ENCODE measurements around the gene KCNJ12. TPM values are rescaled to one million over a fixed set of nuclear protein-coding genes. Genes with fewer than 3 reads are reported as not detected.

The KCNJ12 gene
- total RNA-seq, 1 donor from 2014 or later: 6.1 TPM

DNA sequence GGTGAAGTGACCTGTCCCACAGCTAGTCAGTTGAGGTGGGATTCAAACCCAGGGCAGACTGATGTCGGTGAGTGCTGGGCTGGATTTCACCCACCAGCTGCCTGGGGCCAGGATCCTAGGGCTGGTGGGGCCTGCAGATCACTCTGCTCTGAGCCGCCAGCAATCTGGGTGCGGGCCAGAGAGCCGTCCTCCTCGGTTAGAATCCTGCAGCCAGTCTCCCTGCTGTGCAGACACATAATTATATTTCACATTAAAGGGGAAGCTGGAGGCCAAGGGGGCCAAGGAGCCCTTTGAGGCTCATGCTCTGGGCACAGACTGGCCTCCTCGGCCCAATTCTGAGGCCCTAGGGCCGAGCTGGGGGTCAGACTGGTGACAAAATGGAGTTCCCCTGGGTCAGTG, 996 bp upstream of the KCNJ12 start:
- Mint-ChIP-seq H3K4me1 (peaks cover 37% of the 10 kb centered on the region), H3K4me3 (peak overlapping the region; percentile 64), H3K27ac (ENCODE audit: unreplicated experiment) (no peak overlapping the region), H3K27me3 (ENCODE audit: low read depth) (peaks cover 42% of the 10 kb centered on the region), H3K9me3 (no peaks in the 10 kb centered on the region), H3K36me3 (ENCODE audit: low read depth) (no peaks in the 10 kb centered on the region)
- no peak for DNase-seq (ENCODE audit: low read depth, low spot score)
- TF ChIP-seq, protein P1, sequence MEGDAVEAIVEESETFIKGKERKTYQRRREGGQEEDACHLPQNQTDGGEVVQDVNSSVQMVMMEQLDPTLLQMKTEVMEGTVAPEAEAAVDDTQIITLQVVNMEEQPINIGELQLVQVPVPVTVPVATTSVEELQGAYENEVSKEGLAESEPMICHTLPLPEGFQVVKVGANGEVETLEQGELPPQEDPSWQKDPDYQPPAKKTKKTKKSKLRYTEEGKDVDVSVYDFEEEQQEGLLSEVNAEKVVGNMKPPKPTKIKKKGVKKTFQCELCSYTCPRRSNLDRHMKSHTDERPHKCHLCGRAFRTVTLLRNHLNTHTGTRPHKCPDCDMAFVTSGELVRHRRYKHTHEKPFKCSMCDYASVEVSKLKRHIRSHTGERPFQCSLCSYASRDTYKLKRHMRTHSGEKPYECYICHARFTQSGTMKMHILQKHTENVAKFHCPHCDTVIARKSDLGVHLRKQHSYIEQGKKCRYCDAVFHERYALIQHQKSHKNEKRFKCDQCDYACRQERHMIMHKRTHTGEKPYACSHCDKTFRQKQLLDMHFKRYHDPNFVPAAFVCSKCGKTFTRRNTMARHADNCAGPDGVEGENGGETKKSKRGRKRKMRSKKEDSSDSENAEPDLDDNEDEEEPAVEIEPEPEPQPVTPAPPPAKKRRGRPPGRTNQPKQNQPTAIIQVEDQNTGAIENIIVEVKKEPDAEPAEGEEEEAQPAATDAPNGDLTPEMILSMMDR (conservative IDR thresholded peaks at IDR 0.05): no peak

- no peaks in the 10 kb centered on the region for H3K9me3 Mint-ChIP-seq
- peaks cover 31% of the 10 kb centered on the region for H3K4me1 Mint-ChIP-seq
- no peak overlapping the region for H3K27ac Mint-ChIP-seq (ENCODE audit: unreplicated experiment)
- H3K36me3 Mint-ChIP-seq (ENCODE audit: low read depth): no peaks in the 10 kb centered on the region
- peaks cover 42% of the 10 kb centered on the region for H3K27me3 Mint-ChIP-seq (ENCODE audit: low read depth)
- TF ChIP-seq, protein P1 (conservative IDR thresholded peaks at IDR 0.05): no peak
- no peak for DNase-seq (ENCODE audit: low read depth, low spot score)
- H3K4me3 Mint-ChIP-seq: peak overlapping the region; percentile 64
Observed at GRCh38 chr17:21375757-21376080, 438 bp upstream of the KCNJ12 start.

- Mint-ChIP-seq H3K4me3 (peak overlapping the region; percentile 82), H3K9me3 (no peaks in the 10 kb centered on the region), H3K36me3 (ENCODE audit: low read depth) (no peaks in the 10 kb centered on the region), H3K27ac (ENCODE audit: unreplicated experiment) (no peak overlapping the region), H3K27me3 (ENCODE audit: low read depth) (peaks cover 46% of the 10 kb centered on the region), H3K4me1 (peaks cover 24% of the 10 kb centered on the region)
- no peak for DNase-seq (ENCODE audit: low read depth, low spot score)
- TF ChIP-seq, protein P1 (conservative IDR thresholded peaks at IDR 0.05): no peak
Observed at GRCh38 chr17:21376759-21377690, 868 bp downstream of the KCNJ12 start.

- H3K27ac Mint-ChIP-seq (ENCODE audit: unreplicated experiment): no peak overlapping the region
- H3K36me3 Mint-ChIP-seq (ENCODE audit: low read depth): no peaks in the 10 kb centered on the region
- H3K4me3 Mint-ChIP-seq: peak overlapping the region; percentile 82
- DNase-seq (ENCODE audit: low read depth, low spot score): no peak
- peaks cover 22% of the 10 kb centered on the region for H3K4me1 Mint-ChIP-seq
- peaks cover 44% of the 10 kb centered on the region for H3K27me3 Mint-ChIP-seq (ENCODE audit: low read depth)
- no peaks in the 10 kb centered on the region for H3K9me3 Mint-ChIP-seq
- TF ChIP-seq, protein P1 (conservative IDR thresholded peaks at IDR 0.05): peak; percentile 41
Observed at GRCh38 chr17:21377705-21378396, 1.7 kb downstream of the KCNJ12 start.

- Mint-ChIP-seq H3K27ac (ENCODE audit: unreplicated experiment) (no peak overlapping the region), H3K27me3 (ENCODE audit: low read depth) (peaks cover 43% of the 10 kb centered on the region), H3K4me1 (peaks cover 15% of the 10 kb centered on the region), H3K36me3 (ENCODE audit: low read depth) (no peaks in the 10 kb centered on the region), H3K9me3 (no peaks in the 10 kb centered on the region), H3K4me3 (no peak overlapping the region)
- TF ChIP-seq, protein P1 (conservative IDR thresholded peaks at IDR 0.05): no peak
- DNase-seq (ENCODE audit: low read depth, low spot score): no peak
Observed at GRCh38 chr17:21378553-21378952, 2.4 kb downstream of the KCNJ12 start.
